B cell (primary cell): ENCODE results near the gene ZNF324. TPM values are rescaled to one million over a fixed set of nuclear protein-coding genes. Genes with fewer than 3 reads are reported as not detected.

Source experiments
- ATAC-seq: fragments of 200-7000 bp; cut with Tn5 transposase; one replicate; pipeline ENCODE4 v1.10.0; 2021; ENCODE audit warnings: low read depth, mild to moderate bottlenecking, moderate number of reproducible peaks, moderate library complexity
- CTCF ChIA-PET: fragments of 350-600 bp; sonication (Branson Sonifier 250); formaldehyde crosslinking; loops from one replicate; lab custom pipeline; 2021; ENCODE audit warnings: antibody characterized with exemption, inconsistent platforms; lab: Charles Lee
- POLR2A ChIA-PET: fragments of 350-600 bp; sonication (Branson Sonifier 250); formaldehyde crosslinking; loops from one replicate; lab custom pipeline; 2021; ENCODE audit warnings: antibody characterized with exemption; lab: Charles Lee
- DNase-seq: peaks from one replicate; pipeline ENCODE4 v3.0.0; 2013
- H2AFZ ChIP-seq: 2 replicates; pipeline ENCODE4 v1.6.1; 2012; ENCODE audit warnings: mild to moderate bottlenecking, low read depth, low read length; ENCODE audit not compliant: insufficient read depth, poor library complexity, severe bottlenecking
- H3K27ac ChIP-seq, 2 donors: 1 replicate in 1 of 2; 2 replicates in 1 of 2; pipeline ENCODE4 v1.5.1; 2012 to 2013; ENCODE audit warnings: low read length in 2 of 2, mild to moderate bottlenecking in 2 of 2, moderate library complexity in 1 of 2
- H3K27me3 ChIP-seq, 4 experiments: fragments of 200-600 bp in 1 of 4; sonication (generic) in 1 of 4; replicated peaks in 1 of 4; 1 replicate in 2 of 4; 2 replicates in 2 of 4; pipeline versions ENCODE4 v1.6.1 to v1.7.0; 2013 to 2016; ENCODE audit warnings: low read length in 3 of 4, mild to moderate bottlenecking in 2 of 4, mixed read lengths in 1 of 4, moderate library complexity in 1 of 4; ENCODE audit not compliant: insufficient read depth in 4 of 4, control insufficient read depth in 3 of 4; ENCODE audit errors: control extremely low read depth in 1 of 4
- H3K36me3 ChIP-seq, 2 experiments: replicated peaks in 1 of 2; 1 replicate in 1 of 2; 2 replicates in 1 of 2; pipeline versions ENCODE4 v1.6.1 to v1.7.1; 2013; ENCODE audit warnings: low read length in 1 of 2; ENCODE audit not compliant: insufficient read depth in 2 of 2, control insufficient read depth in 1 of 2; ENCODE audit errors: control extremely low read depth in 1 of 2, extremely low read depth in 1 of 2
- H3K4me1 ChIP-seq, 2 donors: fragments of 200-600 bp in 1 of 2; sonication (generic) in 1 of 2; 1 replicate in 1 of 2; 2 replicates in 1 of 2; pipeline versions ENCODE4 v1.5.1 to v1.6.1; 2013 to 2017; ENCODE audit warnings: low read length in 2 of 2; ENCODE audit not compliant: control insufficient read depth in 2 of 2, insufficient read depth in 2 of 2
- H3K4me2 ChIP-seq: replicated peaks from 2 replicates; pipeline ENCODE3; 2012; ENCODE audit warnings: mild to moderate bottlenecking, low read depth, low read length; ENCODE audit not compliant: poor library complexity, severe bottlenecking
- H3K4me3 ChIP-seq, 5 experiments: fragments of 200-600 bp in 1 of 5; sonication (generic) in 1 of 5; 1 replicate in 3 of 5; 2 replicates in 2 of 5; pipeline versions ENCODE4 v1.5.1 to v1.7.0; 2011 to 2016; ENCODE audit warnings: low read length in 4 of 5, mild to moderate bottlenecking in 4 of 5, low read depth in 2 of 5, control low read depth in 1 of 5, moderate library complexity in 1 of 5; ENCODE audit not compliant: insufficient read depth in 1 of 5; ENCODE audit errors: control extremely low read depth in 1 of 5, extremely low read depth in 1 of 5
- H3K79me2 ChIP-seq: fragments of 200-600 bp; sonication (generic); one replicate; pipeline ENCODE4 v1.6.0; 2016; ENCODE audit warnings: low read length; ENCODE audit not compliant: control insufficient read depth, insufficient read depth
- H3K9ac ChIP-seq: fragments of 200-600 bp; sonication (generic); 2 replicates; pipeline ENCODE4 v1.6.1; 2017; ENCODE audit warnings: mild to moderate bottlenecking, low read length, moderate library complexity
- H3K9me3 ChIP-seq, 3 donors: one replicate each; pipeline versions ENCODE4 v1.6.1 to v1.7.1; 2013; ENCODE audit warnings: low read length in 2 of 3; ENCODE audit not compliant: control insufficient read depth in 2 of 3, insufficient read depth in 1 of 3; ENCODE audit errors: control extremely low read depth in 1 of 3
- H4K20me1 ChIP-seq: 2 replicates; pipeline ENCODE4 v1.6.0; 2012; ENCODE audit warnings: mild to moderate bottlenecking, low read length; ENCODE audit not compliant: insufficient read depth, control insufficient read depth, poor library complexity, severe bottlenecking
- H3K27ac Mint-ChIP-seq: one replicate; pipeline ENCODE4 v1.8.0; 2021; ENCODE audit warnings: mixed read lengths
- H3K27me3 Mint-ChIP-seq: one replicate; pipeline ENCODE4 v1.8.0; 2021; ENCODE audit warnings: mixed read lengths
- H3K4me1 Mint-ChIP-seq: one replicate; pipeline ENCODE4 v1.8.0; 2021; ENCODE audit warnings: mixed read lengths
- H3K4me3 Mint-ChIP-seq: one replicate; pipeline ENCODE4 v1.8.0; 2021; ENCODE audit warnings: mixed read lengths
- H3K9me3 Mint-ChIP-seq: one replicate; pipeline ENCODE4 v1.8.0; 2022; ENCODE audit warnings: mixed read lengths; ENCODE audit not compliant: insufficient read depth
- EZH2 ChIP-seq: IDR thresholded peaks from 2 replicates; pipeline ENCODE4 v1.6.1; 2012; ENCODE audit warnings: borderline replicate concordance, low read depth, mild to moderate bottlenecking, moderate library complexity, low read length; ENCODE audit not compliant: insufficient read depth, poor library complexity, severe bottlenecking
- WGBS: methylation state at CpG from one replicate; pipeline ENCODE4 v1.1.5; 2013; ENCODE audit warnings: missing lambda C conversion rate; ENCODE audit not compliant: insufficient coverage; 5-methylcytosine and 5-hydroxymethylcytosine counted together
- intact Hi-C: fragments of 100-400 bp; cut with micrococcal nuclease; formaldehyde crosslinking; loops from one replicate; pipeline ENCODE4 v1.10.0; 2022
- polyA plus RNA-seq: library from polyadenylated mRNA; depleted of rRNA; stranded (reverse); fragments of >200 nt; gene quantifications from 2 replicates; pipeline ENCODE4 v1.2.3, GENCODE V29; 2012
- total RNA-seq, 2 donors: library from RNA; stranded (reverse); fragments of 120-200 nt in 1 of 2; gene quantifications; 1 replicate in 1 of 2; 2 replicates in 1 of 2; pipeline versions ENCODE4 v1.2.3 to v1.2.4, GENCODE V29; 2013 to 2022
- TF ChIP-seq, protein P1 (sequence below): fragments of 200-600 bp; IDR thresholded peaks from one replicate; pipeline ENCODE4 v1.8.0; 2022; ENCODE audit warnings: antibody characterized with exemption, mild to moderate bottlenecking

ZNF324 gene
- total and polyA plus RNA-seq, 2 donors (not counting 1 experiment from before 2014, with no cell fraction given): 12.8 to 21.0 TPM

GRCh38 chr19:58475714-58476497 lies 9.0 kb downstream of the ZNF324 start, which contains the start of gene ZNF446:
Gene ZNF446 (plus strand): TSS chr19:58476352. CDS start chr19:58477219, 867 bp downstream.
- peaks cover 14 to 18% of the 10 kb centered on the region in 2 donors for H3K4me1 ChIP-seq
- Mint-ChIP-seq H3K9me3 (no peaks in the 10 kb centered on the region), H3K27me3 (no peaks in the 10 kb centered on the region), H3K4me1 (peaks cover 20% of the 10 kb centered on the region), H3K4me3 (peak within 1 kb of the TSS; percentile 98), H3K27ac (peak within 1 kb of the TSS; percentile 98)
- DNase-seq (peak; percentile 97), ATAC-seq (peak; percentile 89)
- H3K79me2 ChIP-seq: no peaks in the 10 kb centered on the region
- H3K9ac ChIP-seq: peak within 1 kb of the TSS; percentile 69
- H3K27me3 ChIP-seq: no peaks in the 10 kb centered on the region
- peaks cover 4 to 13% of the 10 kb centered on the region in 2 experiments for H3K36me3 ChIP-seq
- H4K20me1 ChIP-seq: no peaks in the 10 kb centered on the region
- H3K9me3 ChIP-seq: no peaks in the 10 kb centered on the region
- H3K4me2 ChIP-seq: peak within 1 kb of the TSS; percentile 91
- no peak for TF ChIP-seq EZH2
- TF ChIP-seq, protein P1, sequence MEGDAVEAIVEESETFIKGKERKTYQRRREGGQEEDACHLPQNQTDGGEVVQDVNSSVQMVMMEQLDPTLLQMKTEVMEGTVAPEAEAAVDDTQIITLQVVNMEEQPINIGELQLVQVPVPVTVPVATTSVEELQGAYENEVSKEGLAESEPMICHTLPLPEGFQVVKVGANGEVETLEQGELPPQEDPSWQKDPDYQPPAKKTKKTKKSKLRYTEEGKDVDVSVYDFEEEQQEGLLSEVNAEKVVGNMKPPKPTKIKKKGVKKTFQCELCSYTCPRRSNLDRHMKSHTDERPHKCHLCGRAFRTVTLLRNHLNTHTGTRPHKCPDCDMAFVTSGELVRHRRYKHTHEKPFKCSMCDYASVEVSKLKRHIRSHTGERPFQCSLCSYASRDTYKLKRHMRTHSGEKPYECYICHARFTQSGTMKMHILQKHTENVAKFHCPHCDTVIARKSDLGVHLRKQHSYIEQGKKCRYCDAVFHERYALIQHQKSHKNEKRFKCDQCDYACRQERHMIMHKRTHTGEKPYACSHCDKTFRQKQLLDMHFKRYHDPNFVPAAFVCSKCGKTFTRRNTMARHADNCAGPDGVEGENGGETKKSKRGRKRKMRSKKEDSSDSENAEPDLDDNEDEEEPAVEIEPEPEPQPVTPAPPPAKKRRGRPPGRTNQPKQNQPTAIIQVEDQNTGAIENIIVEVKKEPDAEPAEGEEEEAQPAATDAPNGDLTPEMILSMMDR: no peak
- peak within 1 kb of the TSS; percentile 39 to 85 (median 70) for H3K4me3 ChIP-seq
- H3K27ac ChIP-seq: peak within 1 kb of the TSS; percentile 82 to 89
- under 1% methylated on average over 58 of the region's 64 CpGs for WGBS
- H2AFZ ChIP-seq: peak within 1 kb of the TSS; percentile 78
- POLR2A ChIA-PET: interaction anchor here (1.0 to 1.3 kb wide), 5 partner anchors 22 to 95 kb away, joined by 3 to 4 read pairs (median 3); partner anchors contain the start of genes ZBTB45, ZNF132 and ZNF837
- CTCF ChIA-PET: interaction anchor here (1.3 kb wide), 1 partner anchor 194 kb away, joined by 5 read pairs; no protein-coding TSS in a partner anchor
- intact Hi-C loops: loop anchor here (1.0 to 5.0 kb wide), 14 partner anchors 10 to 293 kb away; partner anchors contain the start of genes ERVK3-1, MZF1, TRIM28 and ZNF132
